CD4-positive, alpha-beta T cell treated with Interleukin-15 for 1 hour (primary cell): Measurements from ENCODE around the gene CABCOCO1.
A peak's percentile ranks its signal among the peaks of the same experiment; 100 is the strongest.

Source experiments
- DNase-seq: peaks from one replicate; pipeline ENCODE4 v3.0.0-alpha.2; 2020

The CABCOCO1 gene

GRCh38 chr10:61758433-61758832, 95.7 kb downstream of the CABCOCO1 start:
- no peak for DNase-seq

GRCh38 chr10:61759751-61760150, 97.0 kb downstream of the CABCOCO1 start:
- DNase-seq, result no peak

GRCh38 chr10:61760943-61761824, 98.5 kb downstream of the CABCOCO1 start:
- DNase-seq, result no peak

- no peak for DNase-seq
These were observed 99.1 kb downstream of the CABCOCO1 start for GRCh38 chr10:61761825-61762217.

- DNase-seq, result no peak
These were observed 101.0 kb downstream of the CABCOCO1 start for GRCh38 chr10:61763778-61764177.

GRCh38 chr10:61764486-61764885, 101.8 kb downstream of the CABCOCO1 start:
- no peak for DNase-seq

GRCh38 chr10:61765176-61766087, 102.7 kb downstream of the CABCOCO1 start:
- no peak for DNase-seq

GRCh38 chr10:61766927-61767326, 104.2 kb downstream of the CABCOCO1 start:
- no peak for DNase-seq

- DNase-seq, result no peak
These were observed 111.3 kb downstream of the CABCOCO1 start for GRCh38 chr10:61774031-61774430.

GRCh38 chr10:61775111-61775510, 112.4 kb downstream of the CABCOCO1 start:
- no peak for DNase-seq

- no peak for DNase-seq
These were observed 114.0 kb downstream of the CABCOCO1 start for GRCh38 chr10:61776615-61777266.

- no peak for DNase-seq
These were observed 115.4 kb downstream of the CABCOCO1 start for GRCh38 chr10:61778137-61778536.

GRCh38 chr10:61779276-61779675, 116.5 kb downstream of the CABCOCO1 start:
- DNase-seq, result no peak

- DNase-seq, result peak; percentile 17
These were observed 117.4 kb downstream of the CABCOCO1 start for GRCh38 chr10:61779950-61780659.

GRCh38 chr10:61780732-61781131, 118.0 kb downstream of the CABCOCO1 start:
- DNase-seq, result no peak

- no peak for DNase-seq
These were observed 119.3 kb downstream of the CABCOCO1 start for GRCh38 chr10:61781969-61782403.

GRCh38 chr10:61784354-61785133, 121.8 kb downstream of the CABCOCO1 start:
- DNase-seq, result no peak

GRCh38 chr10:61785473-61786105, 122.9 kb downstream of the CABCOCO1 start:
- no peak for DNase-seq

GRCh38 chr10:61786728-61787127, 124.0 kb downstream of the CABCOCO1 start:
- DNase-seq, result no peak

- no peak for DNase-seq
These were observed 124.4 kb downstream of the CABCOCO1 start for GRCh38 chr10:61787170-61787569.

GRCh38 chr10:61789031-61789430, 126.3 kb downstream of the CABCOCO1 start:
- DNase-seq, result no peak
